ENCODE results near the gene SLC15A2.

Gene SLC15A2

DNA sequence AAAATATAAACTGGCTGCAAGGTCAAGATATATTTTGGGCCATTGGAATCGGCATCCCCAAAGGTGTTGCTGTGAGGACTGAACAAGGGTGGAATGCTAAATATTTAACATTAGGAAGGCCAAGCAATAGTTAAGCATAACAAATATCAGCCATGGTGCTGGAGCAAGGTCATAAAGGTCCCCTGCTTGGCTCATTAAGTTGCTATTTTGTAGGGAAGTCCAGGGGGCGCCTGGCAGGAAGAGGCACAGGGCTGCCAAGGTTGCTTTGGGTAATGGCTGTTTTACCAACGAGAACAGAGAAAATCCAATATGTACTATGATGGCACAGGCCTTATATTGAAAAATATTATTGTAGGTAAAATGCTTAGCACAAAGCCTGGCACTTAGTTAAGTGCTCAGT, 62.2 kb downstream of the SLC15A2 start:
- DNase-seq (ENCODE audit: insufficient read length, low spot score) (no peak), FAIRE-seq (no peak)
- TF ChIP-seq SPI1 (IDR thresholded peaks at IDR 0.05; ENCODE audit: low read depth, low read length) (no peak), PAX5 (IDR thresholded peaks at IDR 0.05; ENCODE audit: insufficient read depth, low read length, severe bottlenecking) (no peak), POLR2AphosphoS5 (IDR thresholded peaks at IDR 0.05; ENCODE audit: low read depth, low read length) (no peak), POLR2A (IDR thresholded peaks at IDR 0.05; ENCODE audit: low read depth, low read length) (no peak), POU2F2 (IDR thresholded peaks at IDR 0.05; ENCODE audit: low read depth, low read length) (no peak), TAF1 (IDR thresholded peaks at IDR 0.05; ENCODE audit: low read depth, low read length) (no peak)

DNA sequence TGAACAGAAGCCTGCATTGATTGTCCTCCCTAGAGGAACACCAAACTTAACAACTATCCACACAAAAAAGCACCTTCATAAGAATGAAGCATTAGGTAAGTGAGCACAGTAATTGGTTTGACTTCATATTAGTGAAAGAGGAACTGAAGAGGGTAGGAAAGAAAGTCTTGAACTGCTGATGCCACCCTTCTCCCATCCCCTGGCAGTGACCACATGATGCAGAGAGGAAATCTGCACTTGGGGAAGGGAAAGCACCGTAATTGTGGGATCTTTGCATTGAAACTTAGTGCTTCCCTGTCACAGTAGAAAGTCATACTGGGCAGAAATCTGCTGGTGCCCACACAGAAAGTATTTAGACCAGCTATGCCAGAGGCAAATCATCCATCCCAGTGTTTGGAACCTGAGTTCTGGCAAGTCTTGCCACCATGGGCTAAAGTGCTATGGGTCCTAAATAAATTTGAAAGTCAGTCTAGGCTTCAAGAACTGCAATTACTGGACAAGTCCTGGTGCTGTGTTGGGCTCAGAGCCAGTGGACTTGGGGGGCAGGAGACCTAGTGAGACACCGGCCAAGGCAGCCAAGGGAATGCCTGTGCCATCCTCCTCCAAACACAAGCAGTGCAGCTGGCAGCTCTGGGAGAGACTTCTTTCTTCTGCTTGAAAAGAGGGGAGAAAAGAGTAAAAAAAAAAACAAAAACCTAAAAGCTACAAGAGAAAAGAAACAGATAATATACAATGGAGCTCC, 63.6 kb downstream of the SLC15A2 start:
- TF ChIP-seq SPI1 (IDR thresholded peaks at IDR 0.05; ENCODE audit: low read depth, low read length) (peak; percentile 84), TAF1 (IDR thresholded peaks at IDR 0.05; ENCODE audit: low read depth, low read length) (no peak)
- no peak for DNase-seq (ENCODE audit: insufficient read length, low spot score)
- peak; percentile 43 for FAIRE-seq

DNA sequence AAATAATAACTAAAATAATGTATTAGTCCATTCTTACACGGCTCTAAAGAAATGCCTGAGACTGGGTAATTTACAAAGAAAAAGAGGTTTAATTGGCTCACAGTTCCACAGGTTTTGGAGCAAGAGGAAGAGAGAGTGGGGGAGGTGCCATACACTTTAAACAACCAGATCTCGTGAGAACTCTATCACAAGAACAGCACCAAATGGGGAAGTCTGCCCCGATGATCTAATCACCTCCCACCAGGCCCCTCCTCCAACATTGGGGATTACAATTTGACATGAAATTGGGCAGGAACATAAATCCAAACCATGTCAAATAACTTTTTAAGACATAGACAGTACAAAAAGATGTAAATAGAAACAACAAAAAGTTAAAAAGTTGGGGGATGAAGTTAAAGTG, 64.6 kb downstream of the SLC15A2 start:
- DNase-seq (ENCODE audit: insufficient read length, low spot score): no peak
- FAIRE-seq: no peak
- no peak for TF ChIP-seq POLR2AphosphoS5 (IDR thresholded peaks at IDR 0.05; ENCODE audit: low read depth, low read length)
- no peak for TF ChIP-seq POU2F2 (IDR thresholded peaks at IDR 0.05; ENCODE audit: low read depth, low read length)
- no peak for TF ChIP-seq TAF1 (IDR thresholded peaks at IDR 0.05; ENCODE audit: low read depth, low read length)
- TF ChIP-seq SPI1 (IDR thresholded peaks at IDR 0.05; ENCODE audit: low read depth, low read length): peak; percentile 53
- TF ChIP-seq POLR2A (IDR thresholded peaks at IDR 0.05; ENCODE audit: low read depth, low read length): no peak

DNA sequence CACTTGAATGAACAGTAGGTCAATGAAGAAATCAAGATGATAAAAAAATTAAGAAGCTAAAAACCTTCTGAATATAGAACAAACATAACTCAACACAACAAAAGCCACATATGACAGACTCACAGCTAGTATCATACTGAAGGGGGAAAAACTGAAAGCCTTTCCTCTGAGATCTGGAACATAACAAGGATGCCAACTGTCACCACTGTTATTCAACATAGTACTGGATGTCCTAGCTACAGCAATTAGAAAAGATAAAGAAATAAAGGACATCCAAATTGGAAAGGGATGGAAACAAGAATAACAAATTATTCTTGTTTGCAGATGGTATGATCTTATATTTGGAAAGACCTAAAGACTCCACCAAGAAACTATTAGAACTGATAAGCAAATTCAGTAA, 67.1 kb downstream of the SLC15A2 start:
- no peak for TF ChIP-seq TAF1 (IDR thresholded peaks at IDR 0.05; ENCODE audit: low read depth, low read length)
- no peak for TF ChIP-seq POU2F2 (IDR thresholded peaks at IDR 0.05; ENCODE audit: low read depth, low read length)
- TF ChIP-seq POLR2AphosphoS5 (IDR thresholded peaks at IDR 0.05; ENCODE audit: low read depth, low read length): no peak
- TF ChIP-seq POLR2A (IDR thresholded peaks at IDR 0.05; ENCODE audit: low read depth, low read length): no peak
- TF ChIP-seq SPI1 (IDR thresholded peaks at IDR 0.05; ENCODE audit: low read depth, low read length): no peak
- no peak for TF ChIP-seq PAX5 (IDR thresholded peaks at IDR 0.05; ENCODE audit: insufficient read depth, low read length, severe bottlenecking)
- no peak for DNase-seq (ENCODE audit: insufficient read length, low spot score)
- no peak for FAIRE-seq

DNA sequence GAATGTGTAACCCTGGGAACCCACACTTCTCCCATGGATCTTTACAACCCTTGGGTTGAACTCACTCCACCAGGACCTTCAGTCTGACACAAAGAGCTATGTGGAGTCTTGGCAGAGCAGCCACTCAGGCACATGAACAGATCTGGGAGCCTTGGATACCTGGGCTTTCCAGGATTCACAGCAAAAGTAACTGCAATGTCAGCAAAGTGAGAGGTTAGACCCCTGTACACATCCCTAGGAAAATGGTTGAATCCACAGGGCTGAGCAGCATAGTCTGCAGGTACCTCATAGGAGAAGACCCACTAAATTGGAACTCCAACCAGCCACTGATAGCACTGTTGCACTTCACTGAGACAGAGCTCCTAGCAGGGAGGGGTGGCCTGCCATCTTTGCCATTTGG, 68.2 kb downstream of the SLC15A2 start:
- DNase-seq (ENCODE audit: insufficient read length, low spot score) (no peak), FAIRE-seq (peak; percentile 28)
- no peak for TF ChIP-seq POLR2A (IDR thresholded peaks at IDR 0.05; ENCODE audit: low read depth, low read length)
- no peak for TF ChIP-seq SPI1 (IDR thresholded peaks at IDR 0.05; ENCODE audit: low read depth, low read length)
- TF ChIP-seq POU2F2 (IDR thresholded peaks at IDR 0.05; ENCODE audit: low read depth, low read length): no peak
- no peak for TF ChIP-seq POLR2AphosphoS5 (IDR thresholded peaks at IDR 0.05; ENCODE audit: low read depth, low read length)
- TF ChIP-seq TAF1 (IDR thresholded peaks at IDR 0.05; ENCODE audit: low read depth, low read length): no peak
- TF ChIP-seq PAX5 (IDR thresholded peaks at IDR 0.05; ENCODE audit: insufficient read depth, low read length, severe bottlenecking): no peak

DNA sequence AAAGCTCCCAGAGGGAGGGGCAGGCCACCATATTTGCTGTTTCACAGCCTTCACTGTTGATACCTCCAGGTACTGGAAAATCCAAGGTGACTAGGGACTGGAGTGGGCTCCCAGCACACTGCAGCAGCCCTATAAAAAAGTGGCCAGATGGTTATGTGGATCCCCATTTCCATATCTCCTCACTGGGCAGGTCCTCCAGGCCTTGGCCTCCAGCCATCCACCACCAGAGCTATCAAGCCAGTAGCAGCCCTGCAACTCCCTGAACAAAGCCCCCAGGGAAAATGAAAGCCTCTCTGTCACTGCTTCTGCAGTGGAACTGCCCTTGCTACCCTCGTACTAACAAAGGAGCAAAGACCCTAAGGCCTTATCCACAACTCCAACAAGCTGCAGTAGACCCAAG, 69.4 kb downstream of the SLC15A2 start:
- no peak for DNase-seq (ENCODE audit: insufficient read length, low spot score)
- no peak for FAIRE-seq
- TF ChIP-seq PAX5 (IDR thresholded peaks at IDR 0.05; ENCODE audit: insufficient read depth, low read length, severe bottlenecking) (no peak), POLR2A (IDR thresholded peaks at IDR 0.05; ENCODE audit: low read depth, low read length) (no peak), SPI1 (IDR thresholded peaks at IDR 0.05; ENCODE audit: low read depth, low read length) (no peak), POLR2AphosphoS5 (IDR thresholded peaks at IDR 0.05; ENCODE audit: low read depth, low read length) (no peak), TAF1 (IDR thresholded peaks at IDR 0.05; ENCODE audit: low read depth, low read length) (no peak), POU2F2 (IDR thresholded peaks at IDR 0.05; ENCODE audit: low read depth, low read length) (no peak)

DNA sequence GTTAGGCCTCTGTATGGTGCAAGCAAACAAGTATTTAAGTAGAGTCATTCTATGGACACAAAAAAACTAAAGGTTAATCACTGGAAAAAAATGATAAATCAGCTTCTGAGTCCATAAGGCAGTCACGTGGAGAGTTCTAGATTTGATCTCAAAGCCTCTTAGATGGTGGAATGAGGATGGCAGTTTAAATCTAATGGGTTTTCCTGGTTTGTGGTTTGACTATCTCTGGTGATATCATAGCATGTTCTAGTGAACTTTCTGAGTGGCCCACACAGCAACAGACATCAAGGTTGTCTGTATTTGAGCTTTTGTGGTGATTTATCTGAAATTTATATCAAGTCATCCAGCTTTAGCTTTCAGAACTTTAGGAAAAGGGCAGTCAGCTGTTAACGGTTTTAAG, 75.4 kb downstream of the SLC15A2 start:
- no peak for FAIRE-seq
- DNase-seq (ENCODE audit: insufficient read length, low spot score): no peak
- TF ChIP-seq POLR2A (IDR thresholded peaks at IDR 0.05; ENCODE audit: low read depth, low read length) (no peak), POU2F2 (IDR thresholded peaks at IDR 0.05; ENCODE audit: low read depth, low read length) (no peak), PAX5 (IDR thresholded peaks at IDR 0.05; ENCODE audit: insufficient read depth, low read length, severe bottlenecking) (no peak), TAF1 (IDR thresholded peaks at IDR 0.05; ENCODE audit: low read depth, low read length) (no peak), SPI1 (IDR thresholded peaks at IDR 0.05; ENCODE audit: low read depth, low read length) (no peak), POLR2AphosphoS5 (IDR thresholded peaks at IDR 0.05; ENCODE audit: low read depth, low read length) (no peak)

DNA sequence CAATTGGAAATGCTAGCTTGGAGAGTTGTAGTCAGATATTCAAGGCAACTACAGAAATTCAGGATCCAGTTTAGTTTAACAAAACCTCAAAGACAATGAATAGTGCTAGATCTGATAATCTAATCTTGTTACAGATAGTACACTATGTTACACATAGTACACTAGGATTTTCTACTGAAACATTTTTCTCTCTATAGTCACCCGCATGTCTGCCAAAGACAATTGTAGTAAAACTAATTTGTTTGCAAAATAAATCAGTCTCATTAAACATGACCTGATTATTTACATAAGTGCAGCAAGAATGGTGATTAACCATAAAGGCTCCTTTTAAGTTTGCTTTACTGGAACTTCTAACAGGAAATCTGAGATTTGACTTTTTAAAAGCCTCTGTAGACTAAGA, 75.8 kb downstream of the SLC15A2 start:
- TF ChIP-seq TAF1 (IDR thresholded peaks at IDR 0.05; ENCODE audit: low read depth, low read length): no peak
- no peak for TF ChIP-seq POLR2A (IDR thresholded peaks at IDR 0.05; ENCODE audit: low read depth, low read length)
- no peak for TF ChIP-seq PAX5 (IDR thresholded peaks at IDR 0.05; ENCODE audit: insufficient read depth, low read length, severe bottlenecking)
- TF ChIP-seq POLR2AphosphoS5 (IDR thresholded peaks at IDR 0.05; ENCODE audit: low read depth, low read length): no peak
- TF ChIP-seq SPI1 (IDR thresholded peaks at IDR 0.05; ENCODE audit: low read depth, low read length): no peak
- TF ChIP-seq POU2F2 (IDR thresholded peaks at IDR 0.05; ENCODE audit: low read depth, low read length): no peak
- DNase-seq (ENCODE audit: insufficient read length, low spot score) (no peak), FAIRE-seq (no peak)

DNA sequence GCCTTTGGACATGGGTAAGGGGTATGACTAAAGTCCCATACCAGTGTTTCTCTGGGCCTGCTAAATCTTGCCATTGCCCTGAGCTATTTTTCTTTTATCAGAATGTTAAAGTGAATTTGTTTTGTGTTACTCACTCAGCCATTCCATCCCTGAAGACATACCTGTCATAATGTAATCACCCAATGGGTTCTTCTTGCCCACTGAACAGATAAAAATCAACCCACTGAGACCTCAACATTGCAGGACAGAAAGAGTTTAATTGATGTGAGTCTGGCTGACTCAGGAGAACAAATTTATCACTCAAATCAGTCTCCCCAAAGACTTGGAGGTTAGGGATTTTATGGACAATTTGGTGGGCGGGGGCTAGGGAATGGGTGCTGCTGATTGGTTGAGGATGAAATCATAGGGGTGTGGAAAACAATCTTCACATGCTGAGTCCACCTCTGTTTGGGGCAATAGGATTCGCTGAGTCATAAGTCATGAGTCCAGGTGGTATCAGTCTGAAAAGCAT, 80.5 kb downstream of the SLC15A2 start:
- TF ChIP-seq POU2F2 (IDR thresholded peaks at IDR 0.05; ENCODE audit: low read depth, low read length): no peak
- TF ChIP-seq POLR2AphosphoS5 (IDR thresholded peaks at IDR 0.05; ENCODE audit: low read depth, low read length): no peak
- TF ChIP-seq SPI1 (IDR thresholded peaks at IDR 0.05; ENCODE audit: low read depth, low read length): no peak
- no peak for TF ChIP-seq POLR2A (IDR thresholded peaks at IDR 0.05; ENCODE audit: low read depth, low read length)
- TF ChIP-seq PAX5 (IDR thresholded peaks at IDR 0.05; ENCODE audit: insufficient read depth, low read length, severe bottlenecking): no peak
- TF ChIP-seq TAF1 (IDR thresholded peaks at IDR 0.05; ENCODE audit: low read depth, low read length): no peak
- DNase-seq (ENCODE audit: insufficient read length, low spot score) (no peak), FAIRE-seq (no peak)
